ENCODE data around the gene DHX15.

DNA sequence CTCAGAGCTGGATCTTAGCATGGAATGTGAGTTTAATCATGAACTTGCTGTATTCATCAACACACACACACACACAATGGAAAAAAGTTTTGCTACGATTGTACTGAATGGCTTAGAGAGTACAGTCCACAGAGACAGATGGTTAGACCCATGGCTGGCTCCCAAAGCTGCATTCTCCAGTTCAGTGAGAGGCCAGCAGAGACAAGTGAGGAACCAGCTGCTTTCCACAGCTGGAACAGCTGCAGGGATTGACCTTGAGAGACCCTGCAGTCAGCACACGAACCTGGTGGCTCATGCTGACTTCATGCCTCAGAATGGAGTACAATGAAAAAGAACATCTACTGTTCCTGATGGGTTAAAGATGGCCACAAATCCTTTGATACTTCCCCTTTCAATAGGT lies 94.5 kb downstream of the DHX15 start:
- TF ChIP-seq, protein P1, sequence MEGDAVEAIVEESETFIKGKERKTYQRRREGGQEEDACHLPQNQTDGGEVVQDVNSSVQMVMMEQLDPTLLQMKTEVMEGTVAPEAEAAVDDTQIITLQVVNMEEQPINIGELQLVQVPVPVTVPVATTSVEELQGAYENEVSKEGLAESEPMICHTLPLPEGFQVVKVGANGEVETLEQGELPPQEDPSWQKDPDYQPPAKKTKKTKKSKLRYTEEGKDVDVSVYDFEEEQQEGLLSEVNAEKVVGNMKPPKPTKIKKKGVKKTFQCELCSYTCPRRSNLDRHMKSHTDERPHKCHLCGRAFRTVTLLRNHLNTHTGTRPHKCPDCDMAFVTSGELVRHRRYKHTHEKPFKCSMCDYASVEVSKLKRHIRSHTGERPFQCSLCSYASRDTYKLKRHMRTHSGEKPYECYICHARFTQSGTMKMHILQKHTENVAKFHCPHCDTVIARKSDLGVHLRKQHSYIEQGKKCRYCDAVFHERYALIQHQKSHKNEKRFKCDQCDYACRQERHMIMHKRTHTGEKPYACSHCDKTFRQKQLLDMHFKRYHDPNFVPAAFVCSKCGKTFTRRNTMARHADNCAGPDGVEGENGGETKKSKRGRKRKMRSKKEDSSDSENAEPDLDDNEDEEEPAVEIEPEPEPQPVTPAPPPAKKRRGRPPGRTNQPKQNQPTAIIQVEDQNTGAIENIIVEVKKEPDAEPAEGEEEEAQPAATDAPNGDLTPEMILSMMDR (IDR thresholded peaks at IDR 0.05) = no peak
- TF ChIP-seq POLR2A (IDR thresholded peaks at IDR 0.05; ENCODE audit: low read depth) (no peak), EP300 (IDR thresholded peaks at IDR 0.05) (no peak)
